Muscle of leg (tissue), 11 donors: ENCODE data around the gene CERS6. TPM values are rescaled to one million over a fixed set of nuclear protein-coding genes. Genes with fewer than 3 reads are reported as not detected.
A peak's percentile ranks its signal among the peaks of the same experiment; 100 is the strongest.

Experiments
- DNase-seq: peaks from one replicate; pipeline ENCODE4 v3.0.0; 2013
- H3K27ac ChIP-seq: one replicate; pipeline ENCODE4 v1.5.1; 2013; ENCODE audit warnings: mild to moderate bottlenecking, low read length, control low read depth
- H3K27me3 ChIP-seq: one replicate; pipeline ENCODE4 v1.6.1; 2013; ENCODE audit warnings: low read length; ENCODE audit not compliant: control insufficient read depth, insufficient read depth
- H3K36me3 ChIP-seq: one replicate; pipeline ENCODE4 v1.6.1; 2013; ENCODE audit warnings: low read length; ENCODE audit not compliant: control insufficient read depth, insufficient read depth
- H3K4me1 ChIP-seq: one replicate; pipeline ENCODE4 v1.6.1; 2013; ENCODE audit warnings: low read length; ENCODE audit not compliant: control insufficient read depth, insufficient read depth
- H3K4me3 ChIP-seq: one replicate; pipeline ENCODE4 v1.5.1; 2013; ENCODE audit warnings: low read length, control low read depth
- H3K9me3 ChIP-seq: replicated peaks from 2 replicates; pipeline ENCODE4 v1.6.1; 2013; ENCODE audit warnings: low read depth, low read length; ENCODE audit not compliant: control insufficient read depth
- WGBS: methylation state at CpG from one replicate; pipeline ENCODE4 v1.1.5; 2013; ENCODE audit warnings: missing lambda C conversion rate; ENCODE audit not compliant: insufficient coverage; 5-methylcytosine and 5-hydroxymethylcytosine counted together
- polyA plus RNA-seq, 8 donors: library from polyadenylated mRNA; unstranded; fragments of 120-200 nt; gene quantifications; one replicate each; pipeline versions ENCODE4 v1.2.1 to v1.2.3, GENCODE V29; 2013; ENCODE audit warnings: inconsistent platforms in 1 of 8, low replicate concordance in 1 of 8; ENCODE audit not compliant: insufficient read length in 8 of 8, insufficient read depth in 1 of 8
- total RNA-seq: library from RNA; stranded (reverse); fragments of 120-200 nt; gene quantifications from one replicate; pipeline ENCODE4 v1.2.4, GENCODE V29; 2013

The CERS6 gene
- total and polyA plus RNA-seq, 9 donors, result 21.2 to 54.4 (median 39.0) TPM

DNA sequence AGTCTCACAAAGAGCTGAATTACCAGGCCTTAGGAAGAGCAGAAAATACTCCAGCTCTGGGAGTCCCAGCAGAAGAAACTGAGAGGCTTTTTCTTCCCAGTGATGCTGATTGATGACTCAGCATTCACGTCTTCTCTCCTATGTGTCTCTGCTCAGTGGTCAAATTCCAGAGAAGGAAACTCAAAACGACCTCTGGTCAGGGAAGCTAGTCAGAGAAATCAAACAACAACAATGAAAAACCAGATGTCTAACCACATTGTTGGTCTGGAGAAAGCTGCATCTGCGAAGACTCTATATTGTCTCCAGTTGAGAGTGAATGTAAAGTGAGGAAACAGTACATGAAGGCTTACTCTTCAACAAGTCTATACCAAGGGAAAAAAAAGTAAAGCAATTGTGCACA lies 28.6 kb upstream of the CERS6 start:
- no peak overlapping the region for H3K27ac ChIP-seq
- H3K4me3 ChIP-seq, result no peak overlapping the region
- DNase-seq, result peak; percentile 44
- no peaks in the 10 kb centered on the region for H3K9me3 ChIP-seq
- H3K27me3 ChIP-seq, result no peaks in the 10 kb centered on the region
- WGBS, result no CpG with 5 or more reads among the region's 3 CpGs
- no peaks in the 10 kb centered on the region for H3K36me3 ChIP-seq
- H3K4me1 ChIP-seq, result no peaks in the 10 kb centered on the region

- no peaks in the 10 kb centered on the region for H3K27me3 ChIP-seq
- no peaks in the 10 kb centered on the region for H3K36me3 ChIP-seq
- H3K4me3 ChIP-seq, result no peak overlapping the region
- no peaks in the 10 kb centered on the region for H3K4me1 ChIP-seq
- no peak for DNase-seq
- WGBS, result no CpG with 5 or more reads among the region's 3 CpGs
- H3K9me3 ChIP-seq, result no peaks in the 10 kb centered on the region
- no peak overlapping the region for H3K27ac ChIP-seq
Observed at GRCh38 chr2:168428431-168428830, 27.6 kb upstream of the CERS6 start.

- no peaks in the 10 kb centered on the region for H3K36me3 ChIP-seq
- peaks cover 2% of the 10 kb centered on the region for H3K4me1 ChIP-seq
- no peak for DNase-seq
- H3K27ac ChIP-seq, result no peak overlapping the region
- H3K4me3 ChIP-seq, result no peak overlapping the region
- no peaks in the 10 kb centered on the region for H3K9me3 ChIP-seq
- WGBS, result 62% methylated on average over 4 of the region's 6 CpGs
- no peaks in the 10 kb centered on the region for H3K27me3 ChIP-seq
Observed at GRCh38 chr2:168429988-168430387, 26.1 kb upstream of the CERS6 start.

DNA sequence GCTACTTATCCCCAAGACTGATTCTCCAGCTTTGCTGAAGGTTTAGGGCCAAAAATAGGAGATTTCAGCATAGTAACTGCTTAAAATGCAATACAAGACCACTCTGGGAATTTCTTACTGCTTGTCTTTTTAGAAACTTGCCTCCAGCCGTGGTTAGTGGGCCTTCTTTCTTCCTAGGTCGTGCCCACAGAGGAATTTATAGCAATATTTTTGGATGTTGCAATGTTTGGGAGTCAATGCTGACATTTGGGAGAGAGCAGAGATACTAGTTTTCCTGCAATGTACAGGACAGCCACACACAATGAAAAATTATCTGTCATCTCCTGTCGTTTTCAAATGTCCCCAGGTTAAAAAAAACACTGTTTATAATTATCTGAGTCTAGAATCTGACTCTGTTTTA lies 25.6 kb upstream of the CERS6 start:
- DNase-seq, result no peak
- no peak overlapping the region for H3K27ac ChIP-seq
- H3K4me3 ChIP-seq, result no peak overlapping the region
- peaks cover 2% of the 10 kb centered on the region for H3K4me1 ChIP-seq
- WGBS, result no CpG with 5 or more reads among the region's 3 CpGs
- no peaks in the 10 kb centered on the region for H3K36me3 ChIP-seq
- H3K9me3 ChIP-seq, result no peaks in the 10 kb centered on the region
- no peaks in the 10 kb centered on the region for H3K27me3 ChIP-seq

DNA sequence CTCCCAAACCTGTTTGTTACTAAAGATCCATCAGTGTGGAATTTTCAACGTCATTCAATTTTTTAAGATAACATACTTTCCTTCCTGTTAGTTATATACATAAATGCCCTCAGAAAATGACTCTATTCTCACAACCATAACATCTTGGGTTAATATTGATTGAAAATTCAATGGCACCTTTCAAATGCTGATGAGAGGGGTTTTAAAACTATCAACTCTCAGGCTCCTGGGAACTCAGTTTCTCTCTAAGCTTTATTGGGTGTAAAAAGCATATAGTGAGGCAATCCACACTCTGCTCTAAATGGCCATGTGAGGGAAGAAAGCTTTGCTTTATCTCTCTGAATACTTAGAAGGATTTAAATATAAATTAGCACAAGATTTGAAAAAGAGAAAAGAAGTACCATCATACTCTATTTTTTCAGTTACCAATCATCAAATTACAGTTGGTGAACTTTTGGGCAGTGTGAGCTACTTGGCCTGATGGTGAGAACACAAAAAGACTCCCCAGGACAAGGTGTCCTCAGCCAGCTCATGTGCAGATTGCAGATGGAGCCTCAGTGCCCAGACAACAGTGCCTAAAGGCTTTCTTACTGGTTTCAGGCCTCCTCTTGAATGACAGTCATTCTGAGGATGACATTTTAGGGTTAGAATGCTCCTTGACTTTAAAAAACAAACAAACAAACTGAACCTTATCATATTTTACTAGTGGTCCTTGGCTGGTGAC lies 24.6 kb upstream of the CERS6 start:
- DNase-seq, result no peak
- WGBS, result no CpG with 5 or more reads among the region's 1 CpG
- Histone ChIP-seq H3K9me3 (no peaks in the 10 kb centered on the region), H3K27ac (no peak overlapping the region), H3K4me1 (peaks cover 2% of the 10 kb centered on the region), H3K4me3 (no peak overlapping the region), H3K36me3 (no peaks in the 10 kb centered on the region), H3K27me3 (no peaks in the 10 kb centered on the region)

DNA sequence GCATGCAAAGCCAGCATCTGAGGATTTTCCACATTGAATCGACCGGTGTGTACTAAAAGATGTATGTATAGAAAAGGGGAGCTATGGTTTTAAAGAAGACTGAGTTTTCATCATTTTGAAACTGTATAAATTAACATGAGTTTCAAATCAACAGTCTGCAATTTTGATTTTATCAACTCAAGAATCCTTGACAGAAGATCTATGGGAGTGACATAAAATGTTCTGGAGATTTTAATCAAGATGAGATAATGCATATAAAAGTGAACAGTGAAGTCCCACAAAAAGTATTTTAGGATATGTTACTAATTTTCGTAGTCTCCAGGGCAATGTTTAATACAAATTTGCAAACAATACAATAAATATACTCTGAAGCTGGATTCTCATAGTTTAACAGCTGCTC lies 24.0 kb upstream of the CERS6 start:
- no peak overlapping the region for H3K4me3 ChIP-seq
- no peaks in the 10 kb centered on the region for H3K9me3 ChIP-seq
- no peak for DNase-seq
- peaks cover 2% of the 10 kb centered on the region for H3K4me1 ChIP-seq
- H3K36me3 ChIP-seq, result no peaks in the 10 kb centered on the region
- H3K27ac ChIP-seq, result no peak overlapping the region
- no CpG with 5 or more reads among the region's 3 CpGs for WGBS
- H3K27me3 ChIP-seq, result no peaks in the 10 kb centered on the region

DNA sequence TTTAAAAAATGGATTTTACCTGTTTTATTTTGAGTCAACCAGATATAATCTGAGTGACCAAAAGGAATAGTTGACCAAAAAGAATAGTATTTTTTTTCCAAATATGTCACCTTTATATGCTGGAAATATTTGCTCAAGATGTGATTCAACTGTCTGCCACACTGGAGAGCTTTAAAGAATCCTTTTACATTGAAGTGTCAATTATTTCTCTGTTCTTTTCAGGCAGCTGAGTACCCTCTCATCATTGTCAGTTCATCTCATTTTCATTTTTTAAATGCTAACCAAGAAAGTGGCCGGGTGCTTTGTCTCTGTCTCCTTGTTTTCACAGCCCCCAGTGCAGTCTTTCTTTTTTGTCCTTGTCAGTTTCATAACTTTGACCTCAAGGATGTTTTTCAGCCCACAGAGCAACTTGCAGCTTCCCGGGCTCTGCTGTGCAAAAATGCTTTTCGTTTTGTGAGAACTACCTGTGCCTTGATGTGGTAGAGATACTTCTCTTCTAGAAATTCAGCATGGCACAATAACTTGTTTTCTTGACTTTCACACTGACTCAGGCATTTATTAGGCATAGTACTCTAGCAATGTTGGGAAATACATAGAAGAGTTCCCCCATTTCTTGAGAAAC lies 23.4 kb upstream of the CERS6 start:
- WGBS, result 89% methylated on average over 1 of the region's 3 CpGs
- Histone ChIP-seq H3K27me3 (no peaks in the 10 kb centered on the region), H3K27ac (no peak overlapping the region), H3K9me3 (no peaks in the 10 kb centered on the region), H3K4me3 (no peak overlapping the region), H3K36me3 (no peaks in the 10 kb centered on the region), H3K4me1 (peaks cover 2% of the 10 kb centered on the region)
- no peak for DNase-seq

- H3K4me1 ChIP-seq, result peaks cover 2% of the 10 kb centered on the region
- H3K27ac ChIP-seq, result no peak overlapping the region
- H3K4me3 ChIP-seq, result no peak overlapping the region
- no peaks in the 10 kb centered on the region for H3K27me3 ChIP-seq
- no peak for DNase-seq
- H3K36me3 ChIP-seq, result no peaks in the 10 kb centered on the region
- no CpG with 5 or more reads among the region's 2 CpGs for WGBS
- H3K9me3 ChIP-seq, result no peaks in the 10 kb centered on the region
Observed at GRCh38 chr2:168433527-168433926, 22.5 kb upstream of the CERS6 start.

DNA sequence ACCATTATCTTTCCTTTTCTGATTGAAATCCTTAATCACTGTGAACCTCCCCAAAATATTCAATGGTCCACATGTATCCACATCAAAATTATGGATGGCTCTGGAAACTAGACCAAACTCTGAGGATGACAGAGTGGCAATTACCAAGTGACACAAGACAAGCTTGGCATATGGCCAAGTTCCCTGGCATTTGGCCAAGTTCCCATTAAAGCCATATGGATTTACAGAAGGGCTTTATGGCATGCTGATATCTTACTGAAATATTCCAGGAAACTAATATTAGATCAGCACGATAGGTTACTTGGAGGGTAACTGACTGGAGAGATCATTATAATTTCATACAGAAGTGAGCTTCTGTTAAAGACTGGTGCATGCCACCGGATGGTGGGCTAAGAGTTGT lies 21.9 kb upstream of the CERS6 start:
- WGBS, result no CpG with 5 or more reads among the region's 2 CpGs

GRCh38 chr2:168436840-168437239 lies 19.2 kb upstream of the CERS6 start:
- H3K27ac ChIP-seq, result no peak overlapping the region
- no peak for DNase-seq
- H3K4me1 ChIP-seq, result peaks cover 3% of the 10 kb centered on the region
- H3K4me3 ChIP-seq, result no peak overlapping the region
- H3K36me3 ChIP-seq, result no peaks in the 10 kb centered on the region
- H3K9me3 ChIP-seq, result no peaks in the 10 kb centered on the region
- no peaks in the 10 kb centered on the region for H3K27me3 ChIP-seq

More for the DNA sequence above, 21.9 kb upstream of the CERS6 start:
- H3K4me1 ChIP-seq, result peaks cover 2% of the 10 kb centered on the region
- no peaks in the 10 kb centered on the region for H3K36me3 ChIP-seq
- H3K27me3 ChIP-seq, result no peaks in the 10 kb centered on the region
- H3K27ac ChIP-seq, result no peak overlapping the region
- no peak overlapping the region for H3K4me3 ChIP-seq
- no peaks in the 10 kb centered on the region for H3K9me3 ChIP-seq
- DNase-seq, result peak; percentile 60
